Caco-2 (cell line): Measurements from ENCODE around the gene MEIOB. TPM values are rescaled to one million over a fixed set of nuclear protein-coding genes. Genes with fewer than 3 reads are reported as not detected.
"Not testable (repeated sequence)": the region's sequence is repeated elsewhere in the genome, so short reads cannot be mapped to it uniquely, and the experiment has no call there.

Source experiments
- BruUV-seq: library from RNA; stranded (reverse); fragments of 400-500 nt; replicated peaks from 2 replicates; lab custom pipeline; 2021; lab: Mats Ljungman, UMichigan
- CTCF ChIA-PET: fragments of 300-600 bp; sonication (Branson Sonifier 250); formaldehyde crosslinking; loops from one replicate; lab custom pipeline; 2022; ENCODE audit warnings: antibody characterized with exemption; lab: Charles Lee
- POLR2A ChIA-PET: fragments of 300-600 bp; sonication (Branson Sonifier 250); formaldehyde crosslinking; loops from one replicate; lab custom pipeline; 2022; ENCODE audit warnings: antibody characterized with exemption; lab: Charles Lee
- DNase-seq, 2 experiments: peaks; one replicate each; pipeline versions ENCODE4 v3.0.0 to v3.0.0-alpha.2; 2020 to 2022
- H3K27me3 ChIP-seq: replicated peaks from 2 replicates; pipeline ENCODE4 v1.6.0; 2011; ENCODE audit warnings: low read length; ENCODE audit not compliant: control insufficient read depth, insufficient read depth
- H3K36me3 ChIP-seq: 2 replicates; pipeline ENCODE4 v1.5.1; 2011; ENCODE audit warnings: low read length; ENCODE audit not compliant: control insufficient read depth, insufficient read depth
- H3K4me1 ChIP-seq: fragments of 250-450 bp; sonication (Bioruptor Pico); 2 replicates; pipeline ENCODE4 v1.5.1; 2020; ENCODE audit warnings: mild to moderate bottlenecking
- H3K4me3 ChIP-seq: 2 replicates; pipeline ENCODE4 v1.5.1; 2011; ENCODE audit warnings: low read depth, mild to moderate bottlenecking, control low read depth, low read length
- H3K9me3 ChIP-seq: fragments of 250-450 bp; sonication (Bioruptor Pico); 2 replicates; pipeline ENCODE4 v1.5.1; 2020; ENCODE audit warnings: mild to moderate bottlenecking, moderate library complexity
- H3K27ac Mint-ChIP-seq: one replicate; pipeline ENCODE4 v1.8.0; 2022; ENCODE audit warnings: mixed read lengths; ENCODE audit not compliant: unreplicated experiment
- H3K27me3 Mint-ChIP-seq: one replicate; pipeline ENCODE4 v1.8.0; 2022; ENCODE audit warnings: mixed read lengths; ENCODE audit not compliant: insufficient read depth, unreplicated experiment
- H3K36me3 Mint-ChIP-seq: one replicate; pipeline ENCODE4 v1.8.0; 2022; ENCODE audit warnings: mild to moderate bottlenecking, mixed read lengths; ENCODE audit not compliant: insufficient read depth, unreplicated experiment
- H3K4me1 Mint-ChIP-seq: one replicate; pipeline ENCODE4 v1.8.0; 2022; ENCODE audit warnings: low read depth, mixed read lengths; ENCODE audit not compliant: unreplicated experiment
- H3K4me3 Mint-ChIP-seq: one replicate; pipeline ENCODE4 v1.8.0; 2022; ENCODE audit warnings: mild to moderate bottlenecking, moderate library complexity, mixed read lengths; ENCODE audit not compliant: unreplicated experiment
- H3K9me3 Mint-ChIP-seq: one replicate; pipeline ENCODE4 v1.8.0; 2022; ENCODE audit warnings: mixed read lengths; ENCODE audit not compliant: unreplicated experiment
- intact Hi-C: fragments of 100-400 bp; cut with micrococcal nuclease; formaldehyde crosslinking; loops from one replicate; pipeline ENCODE4 v1.10.0; 2022; ENCODE audit not compliant: unreplicated experiment
- total RNA-seq: library from RNA; stranded (reverse); gene quantifications from 2 replicates; pipeline ENCODE4 v1.2.3, GENCODE V29; 2022
- TF ChIP-seq, protein P1 (sequence below), 2 experiments: fragments of 200-600 bp in 1 of 2; IDR thresholded peaks; 1 replicate in 1 of 2; 2 replicates in 1 of 2; pipeline versions ENCODE4 v1.5.1 to v1.8.0; 2011 to 2022; ENCODE audit warnings: antibody characterized with exemption in 1 of 2, control low read depth in 1 of 2, inconsistent platforms in 1 of 2, low read depth in 1 of 2, low read length in 1 of 2, mild to moderate bottlenecking in 1 of 2, moderate library complexity in 1 of 2; ENCODE audit not compliant: insufficient read depth in 1 of 2, severe bottlenecking in 1 of 2, unreplicated experiment in 1 of 2

MEIOB gene
- total RNA-seq, 1 experiment from 2014 or later: not detected

DNA sequence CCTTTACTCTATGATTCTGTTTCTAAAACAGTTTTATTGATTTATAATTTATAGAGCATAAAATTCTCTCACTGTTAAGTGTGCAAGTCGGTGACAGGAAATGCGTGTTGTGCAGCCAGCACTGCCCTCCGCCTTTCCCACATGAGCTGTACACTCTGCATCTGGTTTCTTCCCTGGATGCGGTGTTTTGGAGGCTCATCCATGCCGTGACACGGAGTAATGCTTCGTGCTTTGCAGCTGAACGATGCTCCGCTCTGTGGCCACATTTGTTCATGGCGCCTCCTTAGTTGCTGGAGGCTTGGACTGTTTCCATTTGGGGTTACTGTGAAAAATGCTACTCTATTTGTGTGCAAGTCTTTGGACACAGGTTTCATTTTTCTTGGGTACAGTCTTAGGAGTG, 71.3 kb downstream of the MEIOB start:
- Mint-ChIP-seq H3K4me1 (no peaks in the 10 kb centered on the region), H3K4me3 (no peak overlapping the region), H3K27ac (no peak overlapping the region), H3K9me3 (no peaks in the 10 kb centered on the region), H3K27me3 (no peaks in the 10 kb centered on the region), H3K36me3 (peaks cover 5% of the 10 kb centered on the region)
- H3K36me3 ChIP-seq: no peaks in the 10 kb centered on the region
- H3K27me3 ChIP-seq: no peaks in the 10 kb centered on the region
- TF ChIP-seq, protein P1, sequence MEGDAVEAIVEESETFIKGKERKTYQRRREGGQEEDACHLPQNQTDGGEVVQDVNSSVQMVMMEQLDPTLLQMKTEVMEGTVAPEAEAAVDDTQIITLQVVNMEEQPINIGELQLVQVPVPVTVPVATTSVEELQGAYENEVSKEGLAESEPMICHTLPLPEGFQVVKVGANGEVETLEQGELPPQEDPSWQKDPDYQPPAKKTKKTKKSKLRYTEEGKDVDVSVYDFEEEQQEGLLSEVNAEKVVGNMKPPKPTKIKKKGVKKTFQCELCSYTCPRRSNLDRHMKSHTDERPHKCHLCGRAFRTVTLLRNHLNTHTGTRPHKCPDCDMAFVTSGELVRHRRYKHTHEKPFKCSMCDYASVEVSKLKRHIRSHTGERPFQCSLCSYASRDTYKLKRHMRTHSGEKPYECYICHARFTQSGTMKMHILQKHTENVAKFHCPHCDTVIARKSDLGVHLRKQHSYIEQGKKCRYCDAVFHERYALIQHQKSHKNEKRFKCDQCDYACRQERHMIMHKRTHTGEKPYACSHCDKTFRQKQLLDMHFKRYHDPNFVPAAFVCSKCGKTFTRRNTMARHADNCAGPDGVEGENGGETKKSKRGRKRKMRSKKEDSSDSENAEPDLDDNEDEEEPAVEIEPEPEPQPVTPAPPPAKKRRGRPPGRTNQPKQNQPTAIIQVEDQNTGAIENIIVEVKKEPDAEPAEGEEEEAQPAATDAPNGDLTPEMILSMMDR (IDR thresholded peaks at IDR 0.05; ENCODE audit: insufficient read depth in 1 of 2, low read depth in 1 of 2, low read length in 1 of 2, severe bottlenecking in 1 of 2, unreplicated experiment in 1 of 2): no peak
- no peak overlapping the region for H3K4me3 ChIP-seq
- no peaks in the 10 kb centered on the region for H3K4me1 ChIP-seq
- H3K9me3 ChIP-seq: peaks cover 14% of the 10 kb centered on the region; the same call in 1 of the 2 replicates
- DNase-seq: no peak
- ChIA-PET CTCF (interaction anchor here (0.7 kb wide), 1 partner anchor 77 kb away, joined by 3 read pairs; no protein-coding TSS in a partner anchor), POLR2A (no interaction called here)
- intact Hi-C loops: no loop called here
- no TSS peak for BruUV-seq

DNA sequence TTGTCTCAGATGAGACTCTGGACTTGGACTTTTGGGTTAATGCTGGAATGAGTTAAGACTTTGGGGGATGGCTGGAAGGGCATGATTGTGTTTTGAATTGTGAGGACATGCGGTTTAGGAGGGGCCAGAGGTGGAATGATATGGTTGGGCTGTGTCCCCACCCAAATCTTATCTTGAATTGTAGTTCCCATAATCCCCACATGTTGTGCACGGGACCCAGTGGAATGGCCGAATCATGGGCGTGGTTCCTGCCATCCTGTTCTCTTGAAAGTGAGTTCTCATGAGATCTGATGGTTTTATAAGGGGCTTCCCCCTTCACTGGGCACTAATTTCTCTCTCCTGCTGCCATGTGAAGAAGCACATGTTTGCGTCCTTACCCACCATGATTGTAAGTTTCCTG, 72.7 kb downstream of the MEIOB start:
- peaks cover 14% of the 10 kb centered on the region; the same call in 1 of the 2 replicates for H3K9me3 ChIP-seq
- H3K4me1 Mint-ChIP-seq, H3K27me3 ChIP-seq, H3K27ac Mint-ChIP-seq, H3K9me3 Mint-ChIP-seq, CTCF ChIA-PET, H3K36me3 Mint-ChIP-seq, H3K4me3 ChIP-seq, POLR2A ChIA-PET, H3K4me1 ChIP-seq, BruUV-seq, DNase-seq, intact Hi-C loops, H3K4me3 Mint-ChIP-seq, H3K27me3 Mint-ChIP-seq, H3K36me3 ChIP-seq: not testable (repeated sequence)

DNA sequence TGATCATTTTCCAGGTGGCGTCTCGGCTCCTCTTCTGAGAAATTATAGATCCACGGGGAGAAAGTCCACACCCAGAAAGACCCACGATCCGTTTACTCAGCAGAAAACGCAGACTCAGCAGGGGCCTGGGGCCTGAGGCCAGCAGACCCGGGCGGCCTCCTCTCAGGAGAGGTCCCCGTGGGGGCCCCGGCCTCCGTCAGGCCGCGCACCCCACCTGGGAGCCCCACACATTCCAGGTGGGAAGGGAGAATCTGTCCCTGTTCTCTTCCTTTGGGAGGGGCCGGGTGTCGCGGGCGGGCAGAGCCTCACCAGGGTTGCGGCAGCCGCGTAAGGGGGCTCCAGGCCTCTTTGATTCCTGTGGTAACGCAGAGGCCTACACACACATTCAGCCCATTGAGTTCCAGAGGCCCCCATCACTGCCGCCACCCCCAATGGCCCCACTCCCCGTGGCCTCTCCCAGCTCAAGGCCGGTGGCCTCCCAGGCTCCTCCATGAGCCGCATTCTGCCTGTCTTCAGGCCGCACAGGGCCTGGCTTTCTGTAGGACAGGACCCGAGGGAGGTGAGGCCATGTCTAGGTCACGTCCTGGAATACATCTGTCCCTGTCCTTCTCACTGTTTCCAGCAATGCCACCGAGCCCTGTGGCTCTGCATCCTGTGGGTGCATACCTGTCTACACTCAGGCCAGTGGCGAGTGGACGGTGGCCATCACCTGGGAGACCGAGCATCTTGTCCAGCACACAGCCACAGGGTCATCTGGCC, 76.9 kb downstream of the MEIOB start:
- ChIA-PET POLR2A (no interaction called here), CTCF (no interaction called here)
- intact Hi-C loops: no loop called here
- no peak overlapping the region for H3K4me3 Mint-ChIP-seq
- BruUV-seq: no TSS peak
- H3K4me3 ChIP-seq: no peak overlapping the region
- peaks cover 14% of the 10 kb centered on the region; the same call in 1 of the 2 replicates for H3K9me3 ChIP-seq
- no peaks in the 10 kb centered on the region for H3K36me3 Mint-ChIP-seq
- H3K27ac Mint-ChIP-seq: no peak overlapping the region
- H3K27me3 Mint-ChIP-seq: no peaks in the 10 kb centered on the region
- TF ChIP-seq, protein P1 (IDR thresholded peaks at IDR 0.05; ENCODE audit: insufficient read depth in 1 of 2, low read depth in 1 of 2, low read length in 1 of 2, severe bottlenecking in 1 of 2, unreplicated experiment in 1 of 2): no peak
- no peaks in the 10 kb centered on the region for H3K4me1 Mint-ChIP-seq
- no peaks in the 10 kb centered on the region for H3K9me3 Mint-ChIP-seq
- no peak for DNase-seq
- no peaks in the 10 kb centered on the region for H3K27me3 ChIP-seq
- no peaks in the 10 kb centered on the region for H3K36me3 ChIP-seq
- no peaks in the 10 kb centered on the region for H3K4me1 ChIP-seq
